ENCODE measurements around the gene OR2M4. TPM values are rescaled to one million over a fixed set of nuclear protein-coding genes. Genes with fewer than 3 reads are reported as not detected.

The OR2M4 gene
- polyA plus RNA-seq (2012; ENCODE audit: insufficient read length, low read depth) = not detected

DNA sequence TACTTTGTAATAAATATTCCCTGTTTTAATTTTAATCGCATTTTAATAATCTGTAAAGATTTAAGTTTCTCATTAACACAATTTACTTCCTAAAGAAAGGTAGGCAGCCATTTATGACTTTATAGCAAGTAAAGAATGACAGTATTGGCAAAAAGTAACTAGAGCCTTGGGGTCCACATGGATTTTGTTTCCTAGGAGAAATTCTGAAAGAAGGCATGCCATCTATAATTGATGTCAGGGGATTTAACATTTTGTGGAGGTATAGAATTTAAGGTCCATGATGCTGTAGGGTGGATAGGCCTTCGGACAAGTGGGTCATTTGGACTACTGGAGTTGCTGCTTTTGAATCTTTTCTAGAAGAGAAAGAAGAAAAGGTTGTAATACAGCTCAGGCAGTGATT, at the start of gene OR2M4:
Gene OR2M4, plus strand, starts transcription at position 301 of the 400 bp plus-strand sequence. CDS start 7,512 bp downstream, outside the sequence.
- no peak for TF ChIP-seq SIN3A (IDR thresholded peaks at IDR 0.05; ENCODE audit: borderline replicate concordance, insufficient read depth, low read length)
- TF ChIP-seq FOXP2 (optimal IDR thresholded peaks at IDR 0.05; ENCODE audit: borderline replicate concordance, extremely low read depth, extremely low read length, insufficient read depth) = no peak
- TF ChIP-seq TAF1 (IDR thresholded peaks at IDR 0.05; ENCODE audit: borderline replicate concordance, insufficient read depth, low read length) = no peak
- TF ChIP-seq POLR2AphosphoS5 (IDR thresholded peaks at IDR 0.05; ENCODE audit: low read depth, low read length) = no peak
- TF ChIP-seq, protein P1, sequence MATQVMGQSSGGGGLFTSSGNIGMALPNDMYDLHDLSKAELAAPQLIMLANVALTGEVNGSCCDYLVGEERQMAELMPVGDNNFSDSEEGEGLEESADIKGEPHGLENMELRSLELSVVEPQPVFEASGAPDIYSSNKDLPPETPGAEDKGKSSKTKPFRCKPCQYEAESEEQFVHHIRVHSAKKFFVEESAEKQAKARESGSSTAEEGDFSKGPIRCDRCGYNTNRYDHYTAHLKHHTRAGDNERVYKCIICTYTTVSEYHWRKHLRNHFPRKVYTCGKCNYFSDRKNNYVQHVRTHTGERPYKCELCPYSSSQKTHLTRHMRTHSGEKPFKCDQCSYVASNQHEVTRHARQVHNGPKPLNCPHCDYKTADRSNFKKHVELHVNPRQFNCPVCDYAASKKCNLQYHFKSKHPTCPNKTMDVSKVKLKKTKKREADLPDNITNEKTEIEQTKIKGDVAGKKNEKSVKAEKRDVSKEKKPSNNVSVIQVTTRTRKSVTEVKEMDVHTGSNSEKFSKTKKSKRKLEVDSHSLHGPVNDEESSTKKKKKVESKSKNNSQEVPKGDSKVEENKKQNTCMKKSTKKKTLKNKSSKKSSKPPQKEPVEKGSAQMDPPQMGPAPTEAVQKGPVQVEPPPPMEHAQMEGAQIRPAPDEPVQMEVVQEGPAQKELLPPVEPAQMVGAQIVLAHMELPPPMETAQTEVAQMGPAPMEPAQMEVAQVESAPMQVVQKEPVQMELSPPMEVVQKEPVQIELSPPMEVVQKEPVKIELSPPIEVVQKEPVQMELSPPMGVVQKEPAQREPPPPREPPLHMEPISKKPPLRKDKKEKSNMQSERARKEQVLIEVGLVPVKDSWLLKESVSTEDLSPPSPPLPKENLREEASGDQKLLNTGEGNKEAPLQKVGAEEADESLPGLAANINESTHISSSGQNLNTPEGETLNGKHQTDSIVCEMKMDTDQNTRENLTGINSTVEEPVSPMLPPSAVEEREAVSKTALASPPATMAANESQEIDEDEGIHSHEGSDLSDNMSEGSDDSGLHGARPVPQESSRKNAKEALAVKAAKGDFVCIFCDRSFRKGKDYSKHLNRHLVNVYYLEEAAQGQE (IDR thresholded peaks at IDR 0.05; ENCODE audit: insufficient read depth in 1 of 2, low read depth in 2 of 2, low read length in 2 of 2) = no peak

DNA sequence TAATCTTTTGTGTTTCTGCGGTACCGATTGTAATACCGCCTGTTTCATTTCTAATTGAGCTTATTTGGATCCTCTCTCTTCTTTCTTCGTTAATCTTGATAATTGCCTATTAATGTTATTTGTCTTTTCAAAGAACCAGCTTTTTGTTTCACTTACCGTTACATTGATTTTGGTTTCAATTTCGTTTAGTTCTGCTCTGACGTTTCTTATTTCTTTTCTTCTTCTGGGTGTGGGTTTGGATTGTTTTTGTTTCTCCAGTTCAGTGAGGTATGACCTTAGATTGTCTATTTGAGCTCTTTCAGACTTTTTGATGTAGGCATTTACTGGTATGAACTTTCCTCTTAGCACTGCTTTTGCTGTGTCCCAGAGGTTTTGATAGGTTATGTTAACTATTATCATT, 47.2 kb upstream of the OR2M4 start:
- no peak for TF ChIP-seq POLR2AphosphoS5 (IDR thresholded peaks at IDR 0.05; ENCODE audit: low read depth, low read length)
- TF ChIP-seq, protein P1 (IDR thresholded peaks at IDR 0.05; ENCODE audit: insufficient read depth in 1 of 2, low read depth in 2 of 2, low read length in 2 of 2) = no peak
- TF ChIP-seq FOXP2 (optimal IDR thresholded peaks at IDR 0.05; ENCODE audit: borderline replicate concordance, extremely low read depth, extremely low read length, insufficient read depth) = no peak
- no peak for TF ChIP-seq SIN3A (IDR thresholded peaks at IDR 0.05; ENCODE audit: borderline replicate concordance, insufficient read depth, low read length)
- no peak for TF ChIP-seq TAF1 (IDR thresholded peaks at IDR 0.05; ENCODE audit: borderline replicate concordance, insufficient read depth, low read length)

DNA sequence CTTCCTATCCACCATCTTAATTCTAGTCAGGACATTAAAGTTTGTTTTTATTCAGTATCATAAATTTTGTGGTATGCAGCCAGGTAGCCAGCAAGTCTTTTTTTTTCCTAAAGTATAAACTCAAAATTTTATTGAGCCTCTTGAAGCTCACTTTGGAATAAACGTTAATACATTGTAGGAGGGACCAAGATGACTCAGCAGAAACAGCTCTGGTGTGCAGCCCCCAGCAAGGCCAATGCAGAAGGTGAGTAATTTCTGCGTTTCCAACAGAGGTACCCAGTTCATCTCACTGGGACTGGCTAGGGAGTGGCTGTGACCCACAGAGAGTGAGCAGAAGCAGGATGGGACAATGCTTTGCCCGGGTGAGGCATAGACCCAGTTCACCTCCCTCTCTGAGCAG, 43.9 kb upstream of the OR2M4 start:
- TF ChIP-seq TAF1 (IDR thresholded peaks at IDR 0.05; ENCODE audit: borderline replicate concordance, insufficient read depth, low read length) = no peak
- no peak for TF ChIP-seq POLR2AphosphoS5 (IDR thresholded peaks at IDR 0.05; ENCODE audit: low read depth, low read length)
- TF ChIP-seq, protein P1 (IDR thresholded peaks at IDR 0.05; ENCODE audit: insufficient read depth in 1 of 2, low read depth in 2 of 2, low read length in 2 of 2) = no peak
- TF ChIP-seq FOXP2 (optimal IDR thresholded peaks at IDR 0.05; ENCODE audit: borderline replicate concordance, extremely low read depth, extremely low read length, insufficient read depth) = no peak
- no peak for TF ChIP-seq SIN3A (IDR thresholded peaks at IDR 0.05; ENCODE audit: borderline replicate concordance, insufficient read depth, low read length)

- no peak for TF ChIP-seq POLR2AphosphoS5 (IDR thresholded peaks at IDR 0.05; ENCODE audit: low read depth, low read length)
- TF ChIP-seq, protein P1 (IDR thresholded peaks at IDR 0.05; ENCODE audit: insufficient read depth in 1 of 2, low read depth in 2 of 2, low read length in 2 of 2) = no peak
- no peak for TF ChIP-seq FOXP2 (optimal IDR thresholded peaks at IDR 0.05; ENCODE audit: borderline replicate concordance, extremely low read depth, extremely low read length, insufficient read depth)
- no peak for TF ChIP-seq SIN3A (IDR thresholded peaks at IDR 0.05; ENCODE audit: borderline replicate concordance, insufficient read depth, low read length)
- no peak for TF ChIP-seq TAF1 (IDR thresholded peaks at IDR 0.05; ENCODE audit: borderline replicate concordance, insufficient read depth, low read length)
These were observed 42.2 kb upstream of the OR2M4 start for GRCh38 chr1:248189026-248189425.

GRCh38 chr1:248194117-248194516, 37.1 kb upstream of the OR2M4 start:
- no peak for TF ChIP-seq TAF1 (IDR thresholded peaks at IDR 0.05; ENCODE audit: borderline replicate concordance, insufficient read depth, low read length)
- TF ChIP-seq POLR2AphosphoS5 (IDR thresholded peaks at IDR 0.05; ENCODE audit: low read depth, low read length) = no peak
- TF ChIP-seq, protein P1 (IDR thresholded peaks at IDR 0.05; ENCODE audit: insufficient read depth in 1 of 2, low read depth in 2 of 2, low read length in 2 of 2) = no peak
- no peak for TF ChIP-seq FOXP2 (optimal IDR thresholded peaks at IDR 0.05; ENCODE audit: borderline replicate concordance, extremely low read depth, extremely low read length, insufficient read depth)
- no peak for TF ChIP-seq SIN3A (IDR thresholded peaks at IDR 0.05; ENCODE audit: borderline replicate concordance, insufficient read depth, low read length)

Data from PFSK-1 (cell line).